Left ventricle myocardium inferior (tissue), 1 donor: ENCODE data around the gene TTLL5. TPM values are rescaled to one million over a fixed set of nuclear protein-coding genes. Genes with fewer than 3 reads are reported as not detected.

Experiments
- DNase-seq: peaks from one replicate; pipeline ENCODE4 v3.0.0-alpha.2; 2020
- H3K27ac ChIP-seq: fragments of 200-600 bp; replicated peaks from 2 replicates; pipeline ENCODE4 v1.8.0; 2021
- H3K27me3 ChIP-seq: fragments of 200-600 bp; 2 replicates; pipeline ENCODE4 v1.8.0; 2021; ENCODE audit warnings: low read depth
- H3K36me3 ChIP-seq: fragments of 200-600 bp; 2 replicates; pipeline ENCODE4 v1.8.0; 2021
- H3K4me1 ChIP-seq: fragments of 200-600 bp; 2 replicates; pipeline ENCODE4 v1.8.0; 2021
- H3K4me3 ChIP-seq: fragments of 200-600 bp; 2 replicates; pipeline ENCODE4 v1.8.0; 2021; ENCODE audit warnings: mild to moderate bottlenecking, moderate library complexity
- H3K9me3 ChIP-seq: fragments of 200-600 bp; replicated peaks from 2 replicates; pipeline ENCODE4 v1.8.0; 2021
- intact Hi-C: fragments of 100-400 bp; cut with micrococcal nuclease; formaldehyde crosslinking; loops from one replicate; pipeline ENCODE4 v1.11.0; 2022
- total RNA-seq: library from RNA; stranded (reverse); fragmentation: NEBNext Ultra II Directional; extraction: Animal tissue kit (Norgen Biotek cat#: 25700); gene quantifications from one replicate; pipeline ENCODE4 v1.2.1, GENCODE V29; 2021
- TF ChIP-seq, protein P1 (sequence below): fragments of 200-600 bp; IDR thresholded peaks from 2 replicates; pipeline ENCODE4 v1.8.0; 2021; ENCODE audit warnings: antibody characterized with exemption, mild to moderate bottlenecking, borderline replicate concordance
- donor health status: DM: no; HTN: yes; CAD: no; lungs with severe emphysema.

TTLL5 gene
- total RNA-seq, 1 donor from 2014 or later = 16.3 TPM

DNA sequence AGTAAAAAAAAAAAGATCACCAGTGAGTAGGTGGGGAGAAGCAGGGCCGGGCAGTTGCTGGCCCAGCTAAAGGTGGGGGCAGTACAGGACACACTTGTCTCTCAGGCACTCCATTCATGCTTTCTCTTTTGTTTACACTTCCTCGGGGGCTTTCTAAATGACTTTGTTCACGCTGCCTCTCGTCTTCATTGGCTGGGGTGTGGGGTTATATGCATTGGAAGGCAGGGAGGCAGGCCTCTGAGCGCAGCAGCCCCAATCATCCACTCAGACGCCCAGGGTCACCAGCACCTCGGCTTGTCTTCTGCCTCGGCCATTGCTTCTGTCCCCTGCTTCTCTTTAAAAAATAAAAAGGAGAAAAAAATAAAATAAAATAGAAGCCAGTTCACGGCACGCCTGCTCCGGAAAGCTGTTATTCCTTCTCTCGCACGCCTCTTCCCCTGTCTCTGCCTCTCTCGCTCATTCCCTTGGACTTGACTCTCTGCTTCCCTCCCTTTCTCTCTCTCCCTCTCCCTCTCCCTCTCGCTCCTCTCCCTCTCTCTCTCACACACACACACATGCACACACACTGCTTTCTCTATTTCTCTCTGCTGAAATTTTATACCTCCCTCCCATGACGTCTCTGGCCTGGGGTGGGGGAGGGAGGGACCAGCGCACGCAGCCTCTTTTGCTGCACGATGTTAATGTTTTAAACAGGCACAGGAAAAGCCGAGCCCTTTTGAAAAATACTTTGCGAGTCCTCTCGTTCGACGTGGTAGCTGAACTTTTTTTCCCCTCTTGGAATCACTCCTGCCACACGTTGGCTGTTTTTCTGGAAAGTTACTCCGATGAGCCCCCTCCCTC lies 320.6 kb downstream of the TTLL5 start, which contains the start of gene TGFB3:
TSS of gene TGFB3 (minus strand) at position 570 of the 840 bp plus-strand sequence. CDS start 1,102 bp downstream, outside the sequence.
- Histone ChIP-seq H3K27me3 (no peaks in the 10 kb centered on the region), H3K36me3 (no peaks in the 10 kb centered on the region), H3K4me3 (peak within 1 kb of the TSS; percentile 87), H3K9me3 (no peaks in the 10 kb centered on the region), H3K27ac (peak within 1 kb of the TSS; percentile 95), H3K4me1 (peaks cover 75% of the 10 kb centered on the region)
- intact Hi-C loops = loop anchor here (5.0 to 10.0 kb wide), 2 partner anchors 74 to 267 kb away; no protein-coding TSS in a partner anchor
- DNase-seq = peak; percentile 79
- TF ChIP-seq, protein P1, sequence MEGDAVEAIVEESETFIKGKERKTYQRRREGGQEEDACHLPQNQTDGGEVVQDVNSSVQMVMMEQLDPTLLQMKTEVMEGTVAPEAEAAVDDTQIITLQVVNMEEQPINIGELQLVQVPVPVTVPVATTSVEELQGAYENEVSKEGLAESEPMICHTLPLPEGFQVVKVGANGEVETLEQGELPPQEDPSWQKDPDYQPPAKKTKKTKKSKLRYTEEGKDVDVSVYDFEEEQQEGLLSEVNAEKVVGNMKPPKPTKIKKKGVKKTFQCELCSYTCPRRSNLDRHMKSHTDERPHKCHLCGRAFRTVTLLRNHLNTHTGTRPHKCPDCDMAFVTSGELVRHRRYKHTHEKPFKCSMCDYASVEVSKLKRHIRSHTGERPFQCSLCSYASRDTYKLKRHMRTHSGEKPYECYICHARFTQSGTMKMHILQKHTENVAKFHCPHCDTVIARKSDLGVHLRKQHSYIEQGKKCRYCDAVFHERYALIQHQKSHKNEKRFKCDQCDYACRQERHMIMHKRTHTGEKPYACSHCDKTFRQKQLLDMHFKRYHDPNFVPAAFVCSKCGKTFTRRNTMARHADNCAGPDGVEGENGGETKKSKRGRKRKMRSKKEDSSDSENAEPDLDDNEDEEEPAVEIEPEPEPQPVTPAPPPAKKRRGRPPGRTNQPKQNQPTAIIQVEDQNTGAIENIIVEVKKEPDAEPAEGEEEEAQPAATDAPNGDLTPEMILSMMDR = no peak

DNA sequence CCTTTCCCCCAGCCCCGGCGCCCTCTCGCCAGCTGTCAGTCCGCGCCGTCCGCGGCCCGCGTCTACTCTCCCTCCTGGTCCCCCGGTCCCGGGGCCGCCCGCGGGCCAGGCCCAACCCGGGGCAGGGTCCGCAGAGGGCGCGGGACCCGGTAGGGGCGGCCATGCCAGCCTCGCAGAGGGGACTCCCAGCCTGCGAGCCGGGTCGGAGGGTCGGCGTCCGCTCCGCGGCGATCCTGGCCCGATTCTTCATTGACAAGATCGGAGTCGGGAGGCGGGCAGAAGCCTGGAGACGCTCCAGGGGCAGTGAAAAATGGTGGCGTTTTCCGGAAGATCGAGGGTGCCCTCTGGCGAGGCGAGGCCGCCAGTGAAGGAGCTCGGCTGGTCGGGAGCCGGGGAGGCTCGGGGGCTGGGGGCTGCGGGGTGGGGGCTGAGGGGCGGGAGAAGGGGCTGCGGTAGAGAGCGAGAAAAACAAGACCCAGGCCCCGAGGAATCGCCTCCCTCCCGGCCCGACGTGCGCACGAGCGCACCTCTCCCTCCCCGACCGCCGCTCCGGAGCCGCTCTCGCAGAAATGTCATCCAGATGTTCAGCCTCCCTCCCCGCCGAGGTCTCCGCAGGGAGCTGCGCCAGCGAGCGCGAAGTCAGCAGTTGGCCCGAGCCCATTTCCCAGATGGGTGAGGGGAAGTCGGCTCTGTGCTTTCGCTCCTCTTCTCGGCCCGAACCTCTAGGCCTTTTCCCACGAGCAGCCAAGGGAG lies 321.4 kb downstream of the TTLL5 start:
- peak; percentile 85 for DNase-seq
- Histone ChIP-seq H3K27me3 (no peaks in the 10 kb centered on the region), H3K4me3 (peak overlapping the region; percentile 87), H3K9me3 (no peaks in the 10 kb centered on the region), H3K36me3 (no peaks in the 10 kb centered on the region), H3K4me1 (peaks cover 83% of the 10 kb centered on the region), H3K27ac (peak overlapping the region; percentile 95)
- intact Hi-C loops = loop anchor here (5.0 to 10.0 kb wide), 2 partner anchors 75 to 268 kb away; no protein-coding TSS in a partner anchor
- TF ChIP-seq, protein P1 = peak; percentile 75

DNA sequence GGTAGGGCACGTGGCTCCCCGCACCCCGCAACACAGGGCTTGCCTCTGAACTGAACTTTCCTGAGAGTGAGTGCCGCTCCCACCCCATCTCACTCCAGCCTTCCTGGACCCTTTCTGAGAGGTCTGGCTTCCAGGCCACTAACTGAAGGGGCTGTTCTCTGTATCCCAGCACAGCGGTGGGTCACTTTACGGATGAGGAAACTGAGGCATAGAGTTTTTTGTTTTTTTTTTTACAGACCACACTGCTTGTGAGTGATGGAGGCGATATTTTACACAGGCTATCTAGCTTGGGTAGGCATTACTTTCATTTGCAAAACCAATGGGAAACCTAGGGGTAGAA lies 321.9 kb downstream of the TTLL5 start:
- Histone ChIP-seq H3K4me1 (peaks cover 80% of the 10 kb centered on the region), H3K4me3 (peak overlapping the region; percentile 87), H3K27me3 (no peaks in the 10 kb centered on the region), H3K27ac (peak overlapping the region; percentile 95), H3K9me3 (no peaks in the 10 kb centered on the region), H3K36me3 (no peaks in the 10 kb centered on the region)
- DNase-seq = no peak
- TF ChIP-seq, protein P1 = no peak
- intact Hi-C loops = loop anchor here (5.0 to 10.0 kb wide), 2 partner anchors 76 to 268 kb away; no protein-coding TSS in a partner anchor

DNA sequence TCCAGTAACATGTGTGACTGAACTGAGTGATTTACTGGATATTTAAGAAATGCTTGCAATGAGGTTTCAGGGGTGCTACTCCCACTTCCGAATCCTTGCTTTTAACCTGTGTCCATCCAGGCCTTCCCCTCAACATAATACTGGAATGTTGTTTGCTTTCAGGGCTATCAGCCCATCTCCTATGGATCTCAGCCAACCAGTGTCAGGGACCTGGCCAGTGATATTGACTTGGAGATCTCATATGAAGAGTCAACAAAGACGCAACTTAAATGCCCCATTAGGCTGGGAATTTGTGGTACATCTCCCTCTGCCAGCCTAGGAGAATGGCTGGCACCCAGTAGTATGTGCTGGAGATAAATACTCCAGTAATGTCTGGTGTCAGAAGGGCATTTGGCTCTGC lies 323.6 kb downstream of the TTLL5 start:
- no peak for DNase-seq
- Histone ChIP-seq H3K9me3 (no peaks in the 10 kb centered on the region), H3K27me3 (no peaks in the 10 kb centered on the region), H3K4me1 (peaks cover 75% of the 10 kb centered on the region), H3K36me3 (no peaks in the 10 kb centered on the region), H3K27ac (peak overlapping the region; percentile 95), H3K4me3 (no peak overlapping the region)
- TF ChIP-seq, protein P1 = no peak
- intact Hi-C loops = loop anchor here (5.0 to 10.0 kb wide), 2 partner anchors 77 to 270 kb away; no protein-coding TSS in a partner anchor
